ENCODE data around the gene OSM.

Gene OSM

DNA sequence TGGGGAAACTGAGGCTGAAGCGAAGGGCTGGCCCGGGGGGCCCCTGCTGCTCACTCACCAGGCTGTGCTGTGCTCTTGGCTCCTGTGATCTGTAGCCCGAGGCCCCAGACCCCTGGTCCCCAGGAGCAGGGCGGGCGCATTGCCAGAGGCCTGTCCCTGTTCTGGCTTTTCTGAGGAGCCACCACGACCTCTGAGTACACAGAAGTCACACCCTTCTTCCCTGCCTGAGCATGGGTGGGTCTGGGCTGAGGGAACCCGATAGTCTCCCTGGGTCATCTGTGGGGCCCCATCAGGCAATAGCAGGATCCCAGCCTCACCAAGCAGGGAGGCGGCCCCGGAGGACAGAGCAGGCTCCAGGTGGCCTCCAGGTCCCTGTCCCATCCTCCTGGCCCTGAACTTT lies 17.5 kb upstream of the OSM start:
- no peak for DNase-seq

DNA sequence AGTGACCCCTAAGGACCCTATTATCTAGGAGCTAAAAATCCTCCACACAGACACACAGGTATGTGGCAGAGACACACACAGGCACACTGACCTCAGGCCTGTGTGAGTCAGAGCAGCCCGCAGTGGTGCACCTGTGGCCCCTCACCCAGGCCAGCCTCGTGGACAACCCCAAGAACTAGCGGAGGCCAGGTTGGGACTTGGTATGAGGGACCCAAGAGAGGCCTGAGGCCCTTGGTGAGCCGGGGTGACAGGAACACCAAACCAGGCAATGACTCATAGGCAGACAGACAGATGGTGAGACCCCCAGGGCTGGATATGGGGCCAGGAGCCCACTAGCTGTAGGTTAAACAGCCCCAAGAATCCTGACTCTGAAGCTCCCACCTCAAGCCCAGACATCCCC lies 16.7 kb upstream of the OSM start:
- no peak for DNase-seq

DNA sequence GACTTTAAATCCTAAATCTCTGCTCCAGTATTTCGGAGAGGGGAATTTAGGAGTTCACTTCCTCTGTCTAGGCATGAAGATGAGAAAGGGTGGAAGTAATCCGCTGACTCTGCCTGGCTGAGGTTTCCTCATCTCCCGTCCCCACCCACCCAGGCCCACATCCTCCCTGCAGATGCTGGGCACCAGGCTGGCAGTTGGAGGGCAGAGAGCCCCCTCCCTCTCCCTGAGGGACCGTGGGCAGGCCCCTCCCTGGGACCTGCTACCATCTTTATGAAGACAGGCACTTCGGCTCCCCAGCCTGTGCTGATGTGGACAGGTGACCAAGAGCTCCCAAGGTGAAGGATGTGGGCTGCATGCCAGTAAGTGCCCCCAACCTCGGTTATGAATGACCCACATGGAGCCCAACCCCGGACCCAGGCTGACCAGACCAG lies 16.0 kb upstream of the OSM start:
- no peak for DNase-seq

DNA sequence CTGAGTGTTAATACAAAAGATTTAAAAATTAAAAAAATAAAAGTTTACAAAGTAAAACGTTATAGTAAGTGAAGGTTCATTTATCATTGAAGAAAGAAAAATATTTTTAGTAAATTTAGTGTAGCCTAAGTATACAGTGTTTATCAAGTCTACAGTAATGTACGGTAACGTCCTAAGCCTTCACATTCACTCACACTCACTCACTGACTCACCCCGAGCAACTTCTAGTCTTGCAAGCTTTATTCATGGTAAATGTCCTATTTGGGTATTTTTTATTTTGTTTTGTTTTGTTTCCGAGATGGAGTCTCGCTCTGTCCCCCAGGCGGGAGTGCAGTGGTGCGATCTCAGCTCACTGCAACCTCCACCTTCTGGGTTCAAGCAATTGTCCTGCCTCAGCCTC lies 13.9 kb upstream of the OSM start:
- DNase-seq: no peak

DNA sequence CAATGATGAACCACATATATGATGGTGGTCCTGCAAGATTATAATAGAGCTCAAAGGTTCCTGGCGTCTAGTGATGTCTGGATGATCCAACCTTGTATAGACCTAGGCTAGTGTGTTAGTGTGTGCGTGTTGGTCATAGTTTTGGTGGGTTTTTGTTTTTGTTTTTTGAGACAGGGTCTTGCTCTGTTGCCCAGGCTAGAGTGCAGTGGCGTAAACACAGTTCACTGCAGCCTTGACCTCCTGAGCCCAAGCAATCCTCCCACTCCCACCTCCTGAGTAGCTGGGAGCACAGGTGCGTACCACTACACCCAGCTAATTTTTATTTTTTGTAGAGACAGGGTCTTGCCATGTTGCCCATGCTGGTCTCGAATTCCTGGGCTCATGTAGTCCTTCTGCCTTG lies 13.3 kb upstream of the OSM start:
- DNase-seq: no peak

DNA sequence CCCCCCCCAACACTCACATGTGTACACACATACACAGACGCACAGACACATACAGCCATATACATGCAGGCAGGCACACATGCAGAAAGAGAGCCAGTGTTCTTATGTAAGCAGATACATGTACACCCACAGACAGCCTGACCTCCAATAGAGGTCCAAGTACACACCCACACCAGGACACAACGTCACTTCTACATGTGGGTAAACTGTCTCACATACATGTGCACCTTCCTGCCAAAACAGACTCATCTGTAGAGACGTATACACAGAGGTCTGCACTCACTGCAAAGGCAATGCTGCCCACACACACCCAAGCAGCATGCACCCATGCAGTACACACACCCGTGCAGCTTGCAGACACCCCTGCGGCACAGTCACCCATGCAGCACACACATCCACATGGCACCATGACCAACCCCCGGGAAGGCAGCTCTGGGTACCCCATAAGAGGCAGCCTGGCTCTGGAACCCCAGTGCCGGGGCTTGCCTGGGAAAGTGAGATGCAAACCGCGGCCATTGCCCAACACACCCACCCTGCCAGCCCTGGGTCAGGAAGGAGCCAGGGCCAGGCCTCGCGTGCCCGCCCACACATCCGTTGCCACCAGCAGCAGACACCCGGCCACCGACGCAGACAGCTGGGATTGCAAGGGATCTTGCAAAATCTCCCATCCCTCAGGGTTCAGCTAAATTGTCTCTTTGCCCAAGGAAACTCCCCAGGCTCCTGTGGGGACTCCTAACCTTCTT lies 12.6 kb upstream of the OSM start:
- no peak for DNase-seq

DNA sequence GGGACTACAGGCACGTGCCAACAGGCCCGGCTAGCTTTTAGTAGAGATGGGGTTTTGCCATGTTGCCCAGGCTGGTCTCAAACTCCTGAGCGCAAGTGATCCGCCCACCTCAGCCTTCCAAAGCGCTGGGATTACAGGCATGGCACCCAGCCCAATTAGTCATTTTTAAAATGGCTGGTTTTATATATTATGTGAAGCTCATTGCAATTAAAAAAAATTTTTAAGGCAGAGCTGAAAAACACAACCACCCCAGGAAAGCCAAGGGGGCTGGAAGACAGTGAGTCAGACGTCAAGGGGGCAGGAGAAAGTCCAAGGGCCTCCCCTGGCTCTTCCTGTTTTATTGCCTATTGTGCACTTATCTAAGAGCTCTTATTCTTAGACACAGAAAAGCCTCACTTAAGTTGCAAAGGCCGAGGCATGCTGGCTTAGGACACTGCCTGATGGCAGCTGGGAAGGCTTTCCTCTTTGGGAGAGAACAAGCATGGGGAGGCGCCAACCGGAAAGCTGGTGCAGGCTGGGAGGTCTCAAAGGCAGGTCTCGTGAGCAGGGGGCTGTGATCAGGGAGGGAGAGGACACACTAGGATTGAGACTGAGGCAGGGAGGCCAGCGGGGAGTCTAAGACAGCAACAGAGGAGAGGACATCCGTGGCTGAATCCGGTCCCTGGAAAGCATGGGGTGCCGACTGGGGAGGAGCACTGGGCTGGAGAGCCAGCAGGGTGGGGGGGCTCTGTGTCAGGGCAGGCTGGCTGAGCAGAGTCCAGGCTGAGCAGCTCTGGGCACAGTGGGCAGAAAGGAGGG lies 11.1 kb upstream of the OSM start:
- DNase-seq: no peak

DNA sequence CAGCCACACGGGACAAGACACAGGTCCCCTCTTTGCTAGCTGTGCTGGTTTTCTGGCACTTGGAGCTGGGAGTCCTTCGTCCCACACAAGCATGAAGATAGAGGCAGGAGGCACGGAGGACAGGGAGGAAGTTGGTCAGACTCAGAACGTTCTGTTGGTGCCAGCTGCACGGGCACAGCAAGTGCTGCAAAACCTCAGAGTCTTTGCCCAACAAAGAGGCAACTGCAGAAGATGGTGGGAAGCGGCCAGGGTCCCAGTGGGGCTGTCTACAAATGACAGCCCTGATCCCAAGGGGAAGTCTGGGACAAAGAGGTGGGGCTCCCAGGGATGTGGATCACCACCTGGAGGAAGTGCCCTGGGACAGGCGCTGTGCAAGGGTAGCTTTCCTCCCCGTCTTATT lies 9.4 kb upstream of the OSM start:
- DNase-seq: no peak

DNA sequence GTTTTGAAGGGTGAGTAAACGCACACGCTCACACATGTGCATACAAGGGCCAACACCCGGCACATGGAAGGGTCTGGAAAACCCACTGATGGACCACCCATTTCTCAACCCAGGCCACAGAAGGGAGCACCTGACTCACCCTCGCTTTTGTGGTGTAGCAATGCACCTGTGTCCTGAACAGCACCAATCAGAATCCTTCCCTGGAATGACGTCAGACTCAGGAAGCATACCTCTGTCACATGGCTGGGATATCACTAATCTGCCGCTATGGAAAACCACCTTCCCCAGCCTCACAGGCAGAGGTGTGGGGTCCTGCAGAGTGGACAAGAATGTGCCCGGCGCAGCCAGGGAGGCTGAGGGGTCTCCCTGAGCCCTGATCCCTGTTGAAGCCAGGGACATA lies 9.0 kb upstream of the OSM start:
- no peak for DNase-seq

DNA sequence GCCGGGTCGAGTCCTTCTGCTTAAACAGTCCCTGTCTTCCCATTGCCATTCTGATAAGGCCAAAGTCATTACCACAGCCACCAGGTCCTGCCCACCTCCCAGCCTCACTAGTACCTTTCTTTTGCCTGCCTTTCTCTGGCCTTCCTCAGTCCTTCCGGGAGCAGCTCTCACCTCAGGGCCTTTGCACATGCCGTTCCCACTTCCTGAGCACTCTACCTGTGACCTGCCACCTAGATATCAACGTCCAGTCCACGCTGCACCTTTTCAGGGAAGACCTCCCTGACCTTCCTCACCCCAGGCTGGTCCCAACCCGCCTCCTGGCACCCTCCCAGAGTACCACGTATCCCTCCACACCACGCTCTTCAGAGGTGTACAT lies 7.8 kb upstream of the OSM start:
- DNase-seq: no peak

DNA sequence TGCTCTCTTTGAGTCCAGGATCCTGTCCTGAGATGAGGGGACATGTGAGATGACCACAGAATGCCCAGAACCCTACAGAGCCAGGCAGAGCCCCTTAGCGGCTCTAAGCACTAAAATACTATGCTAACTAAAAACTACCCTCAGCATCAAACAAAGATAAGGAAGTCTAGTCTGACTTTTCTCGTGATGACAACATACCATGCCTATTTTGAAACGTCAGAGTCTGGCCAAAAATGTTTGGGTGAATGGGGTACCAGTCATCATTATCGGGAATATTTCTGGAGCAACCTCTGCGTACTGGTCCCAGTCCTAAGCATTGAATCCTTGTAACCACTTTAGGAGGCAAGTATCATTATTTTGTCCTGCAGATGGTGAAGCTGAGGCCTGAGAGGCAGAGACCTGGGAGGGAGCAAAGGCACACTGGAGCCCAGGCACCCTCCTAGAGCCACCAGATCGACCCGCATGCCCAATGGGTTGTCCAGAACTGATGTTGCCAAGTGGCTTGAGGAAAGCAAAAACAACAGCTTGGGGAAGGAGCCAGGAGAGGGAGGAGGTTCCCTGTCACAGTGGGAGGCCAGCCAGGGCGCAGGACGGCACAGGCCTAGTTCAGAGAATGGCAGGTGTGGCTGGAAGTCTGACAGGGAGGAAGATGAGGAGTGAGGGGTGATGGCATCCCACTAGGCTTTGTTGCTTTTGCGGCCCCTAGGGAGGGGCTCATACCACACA lies 7.2 kb upstream of the OSM start:
- DNase-seq: no peak

DNA sequence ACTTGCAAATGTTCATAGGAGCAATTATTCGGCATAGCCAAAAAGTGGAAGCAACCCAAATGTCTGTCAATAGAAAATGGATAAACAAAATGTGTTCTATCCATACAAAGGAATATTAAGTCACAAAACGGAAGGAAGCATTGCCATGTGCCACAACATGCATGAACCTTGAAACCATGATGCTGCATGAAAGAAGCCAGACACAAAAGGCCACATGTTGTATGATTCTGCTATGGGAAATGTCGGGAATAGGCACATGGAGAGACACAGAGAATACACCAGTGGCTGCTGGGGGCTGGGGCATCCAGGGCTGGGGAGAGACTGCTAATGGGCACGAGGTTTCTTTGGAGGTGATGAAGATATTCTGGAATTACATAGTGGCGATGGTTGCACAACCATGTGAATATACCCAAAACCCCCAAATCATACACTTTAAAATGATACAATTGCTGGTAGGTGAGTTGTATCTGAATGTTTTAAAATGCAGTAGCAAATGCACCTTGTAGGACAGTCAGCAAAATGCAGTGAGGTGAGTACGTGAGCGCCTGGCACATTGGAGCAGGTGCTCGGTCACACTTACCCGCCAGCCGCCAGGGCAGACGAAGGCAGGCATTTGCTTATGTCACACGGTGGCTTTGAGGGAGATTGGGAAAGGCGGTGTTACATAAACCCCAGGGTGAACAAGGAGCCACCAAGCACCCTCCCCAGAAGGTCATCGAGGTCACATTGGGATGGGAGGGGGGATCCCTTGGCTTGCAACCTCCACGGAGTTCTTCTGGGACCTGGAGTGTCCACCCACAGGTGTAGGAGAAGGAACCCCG lies 6.3 kb upstream of the OSM start:
- no peak for DNase-seq

DNA sequence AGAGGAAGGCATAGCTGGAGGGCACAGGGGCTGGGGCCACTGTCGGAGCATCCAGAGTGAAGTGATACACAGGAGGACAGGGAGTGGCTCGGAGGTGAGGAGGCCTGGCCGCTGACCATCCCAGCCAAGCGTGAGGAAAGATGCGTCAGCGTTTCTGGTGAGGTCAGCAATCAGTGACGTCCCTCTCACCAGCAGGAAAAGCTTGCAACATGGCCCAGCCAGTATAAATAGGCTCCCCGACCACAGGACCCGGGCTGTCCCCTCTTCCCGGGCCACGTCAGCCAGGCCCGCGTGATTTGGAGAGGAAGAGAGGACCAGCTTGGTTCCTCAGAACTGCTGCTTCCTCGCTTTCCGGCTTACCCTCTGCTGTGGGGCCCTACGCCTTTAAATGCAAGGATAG lies 4.2 kb upstream of the OSM start:
- no peak for DNase-seq

DNA sequence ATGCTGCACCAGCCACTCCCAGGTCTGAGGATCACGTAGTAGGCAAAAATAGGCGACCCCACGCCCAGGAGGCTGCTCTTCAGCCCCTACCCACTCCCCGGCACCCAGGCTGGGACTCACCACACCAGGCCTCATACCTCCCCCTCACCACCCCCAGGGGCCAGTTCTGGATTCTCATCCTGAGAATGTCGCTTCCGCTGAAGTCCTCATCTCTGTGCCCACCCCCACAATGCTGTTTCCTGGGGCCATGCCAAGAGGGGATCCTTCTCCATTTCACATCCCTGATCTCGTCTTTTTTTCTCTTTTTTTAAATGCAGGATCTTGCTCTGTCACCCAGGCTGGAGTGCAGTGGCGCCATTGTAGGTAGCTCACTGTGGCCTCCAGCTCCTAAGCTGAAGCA lies 1.7 kb upstream of the OSM start:
- DNase-seq: no peak

DNA sequence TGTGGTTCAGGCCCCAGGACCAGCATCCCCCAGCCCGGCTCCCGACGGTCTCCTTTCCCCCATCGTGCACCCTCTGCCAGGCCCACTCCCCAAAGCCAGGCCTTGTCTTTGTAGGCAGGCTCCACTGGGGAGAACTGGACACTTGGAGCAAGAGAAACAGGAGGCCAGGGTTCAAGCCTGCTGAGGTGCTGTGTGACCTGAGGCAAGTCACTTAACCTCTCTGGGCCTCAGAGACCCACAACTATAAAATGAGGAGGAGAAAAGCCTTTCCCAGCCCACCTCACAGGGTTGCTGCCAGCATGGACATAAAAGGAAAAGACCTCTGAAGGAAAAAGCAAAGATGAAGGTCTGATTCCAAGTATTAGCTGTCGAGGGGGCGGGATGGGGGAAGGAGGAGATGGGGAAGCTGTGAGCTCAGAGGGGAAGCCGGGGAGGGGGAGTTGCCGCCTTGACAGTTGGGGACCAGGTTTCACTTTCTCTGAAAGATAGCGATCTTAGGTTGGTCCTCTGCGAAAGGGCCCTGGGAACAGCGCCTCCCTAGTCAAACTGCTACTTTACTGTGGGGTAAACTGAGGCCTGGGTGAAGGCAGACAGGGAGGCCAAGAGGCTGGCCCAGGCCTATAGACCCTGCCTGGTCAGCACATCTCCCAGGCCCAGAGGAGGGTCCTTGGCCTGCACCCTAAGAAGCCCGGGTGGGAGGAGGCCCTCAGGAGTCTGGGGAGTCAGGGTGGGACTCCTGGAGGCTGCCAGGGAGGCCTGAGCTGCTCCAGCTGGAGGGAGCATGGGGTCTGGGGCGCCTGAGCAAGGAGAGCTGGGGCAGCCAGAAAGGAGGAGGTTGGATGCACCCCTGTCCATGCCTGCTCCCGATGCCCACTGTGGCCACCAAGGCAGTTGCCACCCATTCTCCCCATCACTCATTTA lies 991 bp upstream of the OSM start:
- DNase-seq: no peak

DNA sequence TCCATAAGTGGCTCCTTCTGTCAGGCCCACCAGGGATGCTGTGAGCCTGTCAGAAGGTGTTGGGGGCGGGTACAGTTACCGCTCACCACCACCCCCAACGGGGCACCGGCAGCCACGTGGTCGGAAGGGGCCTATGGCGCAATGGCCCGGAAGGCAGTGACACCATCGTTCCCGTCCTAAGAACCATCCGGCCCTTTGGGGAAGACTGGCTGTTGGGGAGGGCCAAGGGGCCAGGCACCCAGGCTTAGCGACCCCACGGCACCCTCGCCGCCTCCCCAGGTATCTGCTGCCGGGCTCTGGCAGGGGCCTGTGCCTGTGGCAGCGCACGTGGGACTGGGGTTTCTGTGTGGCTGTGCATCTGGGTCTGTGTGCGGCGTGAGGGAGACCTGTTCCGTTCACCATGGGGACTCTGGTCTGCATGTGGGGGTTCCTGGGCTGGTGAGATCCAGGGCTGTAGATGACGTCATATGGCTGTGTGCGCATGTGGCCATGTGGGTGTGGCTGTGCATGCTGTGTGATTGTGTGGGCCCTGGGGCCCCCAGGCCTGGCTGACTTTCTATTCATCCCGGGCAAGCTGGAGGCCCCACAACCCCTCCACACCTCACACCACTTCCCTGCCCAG lies 717 bp downstream of the OSM start:
- DNase-seq: no peak

DNA sequence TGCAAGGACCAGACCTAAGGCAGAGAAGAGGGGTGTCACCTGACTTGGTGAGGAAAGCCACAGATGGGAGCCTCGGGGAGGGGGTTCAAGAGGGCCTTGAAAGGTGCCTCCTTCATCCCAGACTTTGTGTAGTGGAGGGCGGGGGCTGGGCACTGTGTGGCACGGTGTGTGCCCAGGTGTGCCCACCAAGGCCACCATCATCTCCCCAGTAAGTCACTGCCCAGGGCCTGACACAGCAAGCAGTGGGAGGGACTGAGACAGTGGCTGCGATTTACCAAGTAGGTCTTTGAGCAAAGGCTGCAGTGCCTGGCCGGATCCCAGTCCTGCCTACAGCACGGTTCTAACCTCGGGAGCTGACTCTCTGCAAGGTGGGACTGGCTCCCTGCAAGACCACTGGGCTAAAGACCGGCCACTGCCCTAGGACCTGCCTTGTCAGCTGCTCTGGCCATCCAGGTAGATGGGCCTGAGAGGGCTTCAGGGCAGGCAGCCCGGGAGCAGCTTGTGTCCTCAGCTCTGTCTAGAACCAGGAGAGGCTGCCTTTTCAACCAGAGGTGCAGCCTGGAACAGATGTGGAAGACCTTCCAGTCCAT lies 1.4 kb downstream of the OSM start:
- no peak for DNase-seq

DNA sequence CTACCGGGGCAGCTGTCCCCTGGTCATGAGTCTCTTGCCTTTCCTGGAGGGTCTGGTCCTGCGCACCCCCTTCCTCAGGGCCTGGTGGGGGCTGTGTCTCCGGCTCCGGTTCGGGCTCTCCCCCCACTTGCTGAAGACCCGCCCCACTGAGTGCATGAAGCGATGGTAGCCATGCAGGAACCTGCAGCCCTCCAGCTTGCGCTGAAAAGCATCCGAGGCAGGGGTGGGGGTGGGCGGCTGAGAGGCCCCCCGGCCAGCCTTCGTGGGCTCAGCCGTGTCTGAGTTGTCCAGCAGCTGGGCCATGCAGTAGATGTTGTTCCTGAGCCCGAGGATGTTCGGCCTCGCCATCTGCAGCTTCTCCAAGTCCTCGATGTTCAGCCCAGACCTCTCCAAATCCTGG lies 2.8 kb downstream of the OSM start:
- DNase-seq: no peak

DNA sequence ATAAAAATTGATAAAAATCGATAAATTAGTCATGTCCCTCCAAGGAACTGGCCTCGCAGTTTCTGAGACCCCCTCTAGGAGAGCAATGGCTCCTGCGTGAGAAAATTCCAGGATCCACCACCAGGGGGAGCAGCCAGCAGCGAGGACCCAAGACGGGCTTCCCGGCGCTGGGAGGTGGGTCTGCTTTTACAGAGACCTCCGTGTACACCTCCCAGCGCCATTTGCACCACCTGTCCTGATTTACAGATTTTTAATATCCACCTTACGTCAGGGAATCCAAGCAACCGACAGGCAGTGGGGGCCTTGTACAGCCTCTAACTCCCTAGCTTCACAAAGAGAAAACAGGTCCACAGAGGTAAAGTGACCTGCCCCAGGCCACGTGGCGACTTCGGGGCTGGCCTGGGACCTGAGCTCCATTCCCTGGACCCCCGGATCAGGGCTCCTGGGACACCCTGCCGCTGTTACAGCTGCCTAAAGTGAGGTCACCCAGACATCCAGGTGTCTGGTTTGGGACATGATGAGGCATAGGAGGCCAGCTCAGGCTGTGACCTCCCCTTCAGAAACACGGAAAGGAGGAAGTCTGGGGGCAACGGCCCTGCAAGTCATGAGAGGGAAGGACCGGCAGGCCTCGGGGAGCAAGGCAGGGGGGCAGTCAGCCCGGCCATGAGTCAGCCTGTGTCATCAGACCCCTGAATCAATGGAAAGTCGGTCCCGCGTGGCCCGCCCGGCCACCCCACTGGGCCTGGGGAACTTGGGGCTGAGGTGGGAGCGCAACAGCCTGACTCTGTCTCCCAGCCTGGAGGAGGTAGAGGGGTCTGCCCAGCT lies 3.5 kb downstream of the OSM start:
- no peak for DNase-seq

DNA sequence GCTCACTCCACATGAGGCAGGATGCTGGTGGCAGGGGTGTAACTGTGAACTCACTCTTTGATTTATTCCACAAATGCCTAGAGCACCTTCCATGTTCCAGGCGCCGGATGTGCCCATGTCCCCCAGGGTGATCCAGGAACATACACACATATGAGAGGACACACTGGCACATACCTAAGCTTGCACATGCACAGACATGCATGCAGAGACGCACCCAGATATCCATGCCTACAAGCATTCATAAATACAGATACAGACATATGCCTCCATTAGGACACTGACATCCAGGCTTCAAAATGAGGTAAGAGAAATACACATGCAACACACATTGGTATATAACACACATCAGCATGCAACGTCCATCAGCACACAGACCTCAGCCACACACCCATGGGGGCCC lies 4.5 kb downstream of the OSM start:
- DNase-seq: no peak

Measured in NCI-H187 treated with DMSO at 0.1 percent for 48 hours (cell line).